NCI-H526 treated with DMSO at 0.1 percent for 48 hours (cell line): Measurements from ENCODE around the gene TAS2R19.

Experiments
- DNase-seq: peaks from one replicate; lab custom pipeline; 2025; lab: John Stamatoyannopoulos, UW

The TAS2R19 gene

DNA sequence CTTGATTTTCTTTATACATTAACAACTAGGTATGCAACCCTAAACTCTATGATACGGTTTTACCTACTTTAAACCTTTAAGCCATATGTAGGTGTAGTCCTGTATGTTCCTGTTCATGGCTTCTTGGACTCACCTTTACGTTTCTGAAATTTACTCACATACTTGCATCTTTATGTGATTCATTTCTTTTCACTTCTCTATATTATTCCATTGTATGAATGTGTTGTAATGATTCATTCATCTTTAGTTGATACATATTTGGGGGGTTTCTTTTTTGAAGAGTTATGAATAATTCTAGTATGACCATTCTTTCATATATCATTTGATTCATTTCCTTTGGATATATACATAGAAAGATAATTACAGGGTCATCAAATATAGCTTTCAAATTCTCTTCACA, 33.3 kb downstream of the TAS2R19 start:
- no peak for DNase-seq

GRCh38 chr12:10986812-10987211, 35.6 kb downstream of the TAS2R19 start, which contains the start of gene TAS2R50:
Gene TAS2R50, minus strand, starts transcription at chr12:10986912. Its CDS starts 52 bp downstream, at chr12:10986860.
- no peak for DNase-seq

DNA sequence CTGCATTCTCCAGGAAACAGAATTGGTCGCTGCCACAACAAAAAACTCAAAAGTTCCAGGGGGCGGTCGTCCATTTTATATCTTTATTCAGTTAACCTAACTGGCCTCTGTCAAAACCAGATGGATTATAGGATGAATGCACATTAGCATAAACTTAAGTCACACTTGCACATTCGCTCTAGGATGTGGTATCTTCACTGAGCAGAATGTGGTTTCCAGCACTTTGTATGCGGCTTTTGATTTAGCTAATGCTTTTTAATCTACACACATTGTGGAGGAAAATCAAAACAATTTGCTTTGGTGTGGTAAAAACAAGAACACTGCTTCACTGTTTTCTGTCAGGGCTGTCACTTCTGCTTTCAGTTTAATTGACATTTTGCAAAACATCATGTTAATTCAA, 40.2 kb downstream of the TAS2R19 start:
- no peak for DNase-seq

DNA sequence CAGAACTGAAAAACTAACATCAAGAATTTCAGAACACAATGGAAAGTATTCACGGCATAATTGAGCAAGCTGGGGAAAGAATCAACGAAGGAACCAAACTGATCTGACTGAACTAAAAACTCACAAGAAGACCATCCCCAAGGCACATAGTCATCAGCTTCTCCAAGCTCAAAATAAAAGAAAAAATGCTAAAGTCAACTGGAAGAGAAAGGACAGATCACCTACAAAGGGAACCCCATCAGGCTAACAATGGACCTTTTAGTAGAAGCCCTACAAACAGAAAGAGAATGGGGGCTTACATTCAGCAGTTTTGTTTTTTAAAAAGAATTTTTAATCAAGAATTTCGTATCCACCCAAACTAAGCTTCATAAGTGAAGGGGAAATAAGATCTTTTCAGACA, 47.5 kb downstream of the TAS2R19 start:
- DNase-seq, result no peak
